Neural cell (in vitro differentiated cells): ENCODE results near the gene B2M. TPM values are rescaled to one million over a fixed set of nuclear protein-coding genes. Genes with fewer than 3 reads are reported as not detected.

Experiments
- H2AFZ ChIP-seq: fragments of 200-600, 300-800 bp; sonication (generic), shearing (Covaris generic); 2 replicates; pipeline ENCODE4 v1.6.0; 2014; ENCODE audit warnings: low read depth, mild to moderate bottlenecking, antibody characterized with exemption, low read length, moderate library complexity
- H3F3A ChIP-seq: fragments of 200-600 bp; shearing (Covaris generic); 2 replicates; pipeline ENCODE4 v1.6.1; 2016; ENCODE audit warnings: mild to moderate bottlenecking, moderate library complexity, mixed read lengths, antibody characterized with exemption, low read length; ENCODE audit not compliant: insufficient read depth, poor library complexity, severe bottlenecking
- H3K27ac ChIP-seq: fragments of 200-600, 300-800 bp; sonication (generic), shearing (Covaris generic); 2 replicates; pipeline ENCODE4 v1.5.1; 2014; ENCODE audit warnings: mild to moderate bottlenecking, low read length, moderate library complexity
- H3K27me3 ChIP-seq: fragments of 300-800, 200-600 bp; sonication (generic), shearing (Covaris generic); 2 replicates; pipeline ENCODE4 v1.6.0; 2014; ENCODE audit warnings: mild to moderate bottlenecking, low read depth, low read length, moderate library complexity; ENCODE audit not compliant: insufficient read depth
- H3K36me3 ChIP-seq: fragments of 300-800, 200-600 bp; sonication (generic), shearing (Covaris generic); 2 replicates; pipeline ENCODE4 v1.5.1; 2014; ENCODE audit warnings: mild to moderate bottlenecking, antibody characterized with exemption, low read length, moderate library complexity; ENCODE audit not compliant: insufficient read depth
- H3K4me2 ChIP-seq: fragments of 300-800, 200-600 bp; sonication (generic), shearing (Covaris generic); 2 replicates; pipeline ENCODE4 v1.6.0; 2014; ENCODE audit warnings: mild to moderate bottlenecking, low read length
- H3K4me3 ChIP-seq: fragments of 300-800, 200-600 bp; sonication (generic), shearing (Covaris generic); 2 replicates; pipeline ENCODE4 v1.5.1; 2014; ENCODE audit warnings: mild to moderate bottlenecking, low read length, moderate library complexity
- H3K79me2 ChIP-seq: fragments of 200-600 bp; shearing (Covaris generic); replicated peaks from 2 replicates; pipeline ENCODE4 v1.6.0; 2014; ENCODE audit warnings: mild to moderate bottlenecking, low read length, moderate library complexity; ENCODE audit not compliant: insufficient read depth
- H3K9ac ChIP-seq: fragments of 300-800, 200-600 bp; sonication (generic), shearing (Covaris generic); 2 replicates; pipeline ENCODE4 v1.6.1; 2016; ENCODE audit warnings: mild to moderate bottlenecking, low read length, mixed read lengths
- H3K9me2 ChIP-seq: fragments of 200-600 bp; shearing (Covaris generic); 2 replicates; pipeline ENCODE4 v1.6.1; 2016; ENCODE audit warnings: mild to moderate bottlenecking, low read length, mixed read lengths; ENCODE audit not compliant: insufficient read depth
- H3K9me3 ChIP-seq: fragments of 200-600, 300-800 bp; sonication (generic), shearing (Covaris generic); 2 replicates; pipeline ENCODE4 v1.6.1; 2016; ENCODE audit warnings: mild to moderate bottlenecking, mixed run types, low read length, moderate library complexity, mixed read lengths
- H4K20me1 ChIP-seq: fragments of 200-600 bp; shearing (Covaris generic); 2 replicates; pipeline ENCODE4 v1.6.1; 2016; ENCODE audit warnings: mild to moderate bottlenecking, mixed run types; ENCODE audit not compliant: insufficient read depth
- EP300 ChIP-seq: fragments of 450-650 bp; conservative IDR thresholded peaks from 2 replicates; pipeline ENCODE4 v1.6.1; 2014; ENCODE audit warnings: antibody characterized with exemption, mild to moderate bottlenecking, moderate library complexity; ENCODE audit not compliant: poor library complexity, severe bottlenecking
- EZH2 ChIP-seq: fragments of 200-600, 300-800 bp; shearing (Covaris generic), sonication (generic); IDR thresholded peaks from 2 replicates; pipeline ENCODE4 v1.6.1; 2014; ENCODE audit warnings: antibody characterized with exemption, low read length, borderline replicate concordance, mild to moderate bottlenecking; ENCODE audit not compliant: insufficient read depth, poor library complexity, severe bottlenecking
- MXI1 ChIP-seq: fragments of 450-650 bp; conservative IDR thresholded peaks from 2 replicates; pipeline ENCODE4 v1.6.1; 2014; ENCODE audit warnings: antibody characterized with exemption, mild to moderate bottlenecking; ENCODE audit not compliant: poor library complexity, severe bottlenecking
- POLR2AphosphoS5 ChIP-seq: IDR thresholded peaks from 2 replicates; pipeline ENCODE4 v1.6.1; 2012
- RAD21 ChIP-seq: fragments of 450-650 bp; conservative IDR thresholded peaks from 2 replicates; pipeline ENCODE4 v1.6.1; 2014; ENCODE audit warnings: antibody characterized with exemption, mild to moderate bottlenecking, moderate library complexity
- SMC3 ChIP-seq: fragments of 450-650 bp; conservative IDR thresholded peaks from 2 replicates; pipeline ENCODE4 v1.6.1; 2014; ENCODE audit warnings: antibody characterized with exemption, mild to moderate bottlenecking, moderate library complexity; ENCODE audit not compliant: poor library complexity
- TAF1 ChIP-seq: IDR thresholded peaks from 2 replicates; pipeline ENCODE4 v1.6.1; 2012; ENCODE audit warnings: low read depth
- polyA plus RNA-seq: library from polyadenylated mRNA; depleted of rRNA; stranded (reverse); fragments of >200 nt; gene quantifications from 2 replicates; pipeline ENCODE4 v1.2.3, GENCODE V29; 2014
- TF ChIP-seq, protein P1 (sequence below): IDR thresholded peaks from 2 replicates; pipeline ENCODE4 v1.6.1; 2012; ENCODE audit warnings: borderline replicate concordance
- TF ChIP-seq, protein P2 (sequence below): fragments of 450-650 bp; IDR thresholded peaks from 2 replicates; pipeline ENCODE4 v1.5.1; 2014; ENCODE audit warnings: antibody characterized with exemption, mild to moderate bottlenecking, moderate library complexity; ENCODE audit not compliant: poor library complexity, severe bottlenecking

Gene B2M
- polyA plus RNA-seq, 1 donor from 2014 or later: 15.6 TPM

- no peaks in the 10 kb centered on the region for H3F3A ChIP-seq
- no peaks in the 10 kb centered on the region for H3K79me2 ChIP-seq
- no peaks in the 10 kb centered on the region for H3K27me3 ChIP-seq
- no peak overlapping the region for H3K9ac ChIP-seq
- H3K4me2 ChIP-seq: no peak overlapping the region
- H3K4me3 ChIP-seq: no peak overlapping the region
- no peaks in the 10 kb centered on the region for H3K9me3 ChIP-seq
- H2AFZ ChIP-seq: no peak overlapping the region
- H3K9me2 ChIP-seq: no peaks in the 10 kb centered on the region
- no peaks in the 10 kb centered on the region for H4K20me1 ChIP-seq
- no peak overlapping the region for H3K27ac ChIP-seq
- no peak for TF ChIP-seq EZH2
- TF ChIP-seq TAF1: no peak
- no peak for TF ChIP-seq RAD21
- no peak for TF ChIP-seq SMC3
- TF ChIP-seq, protein P1, sequence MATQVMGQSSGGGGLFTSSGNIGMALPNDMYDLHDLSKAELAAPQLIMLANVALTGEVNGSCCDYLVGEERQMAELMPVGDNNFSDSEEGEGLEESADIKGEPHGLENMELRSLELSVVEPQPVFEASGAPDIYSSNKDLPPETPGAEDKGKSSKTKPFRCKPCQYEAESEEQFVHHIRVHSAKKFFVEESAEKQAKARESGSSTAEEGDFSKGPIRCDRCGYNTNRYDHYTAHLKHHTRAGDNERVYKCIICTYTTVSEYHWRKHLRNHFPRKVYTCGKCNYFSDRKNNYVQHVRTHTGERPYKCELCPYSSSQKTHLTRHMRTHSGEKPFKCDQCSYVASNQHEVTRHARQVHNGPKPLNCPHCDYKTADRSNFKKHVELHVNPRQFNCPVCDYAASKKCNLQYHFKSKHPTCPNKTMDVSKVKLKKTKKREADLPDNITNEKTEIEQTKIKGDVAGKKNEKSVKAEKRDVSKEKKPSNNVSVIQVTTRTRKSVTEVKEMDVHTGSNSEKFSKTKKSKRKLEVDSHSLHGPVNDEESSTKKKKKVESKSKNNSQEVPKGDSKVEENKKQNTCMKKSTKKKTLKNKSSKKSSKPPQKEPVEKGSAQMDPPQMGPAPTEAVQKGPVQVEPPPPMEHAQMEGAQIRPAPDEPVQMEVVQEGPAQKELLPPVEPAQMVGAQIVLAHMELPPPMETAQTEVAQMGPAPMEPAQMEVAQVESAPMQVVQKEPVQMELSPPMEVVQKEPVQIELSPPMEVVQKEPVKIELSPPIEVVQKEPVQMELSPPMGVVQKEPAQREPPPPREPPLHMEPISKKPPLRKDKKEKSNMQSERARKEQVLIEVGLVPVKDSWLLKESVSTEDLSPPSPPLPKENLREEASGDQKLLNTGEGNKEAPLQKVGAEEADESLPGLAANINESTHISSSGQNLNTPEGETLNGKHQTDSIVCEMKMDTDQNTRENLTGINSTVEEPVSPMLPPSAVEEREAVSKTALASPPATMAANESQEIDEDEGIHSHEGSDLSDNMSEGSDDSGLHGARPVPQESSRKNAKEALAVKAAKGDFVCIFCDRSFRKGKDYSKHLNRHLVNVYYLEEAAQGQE: no peak
- no peak for TF ChIP-seq EP300
- TF ChIP-seq POLR2AphosphoS5: no peak
- TF ChIP-seq, protein P2, sequence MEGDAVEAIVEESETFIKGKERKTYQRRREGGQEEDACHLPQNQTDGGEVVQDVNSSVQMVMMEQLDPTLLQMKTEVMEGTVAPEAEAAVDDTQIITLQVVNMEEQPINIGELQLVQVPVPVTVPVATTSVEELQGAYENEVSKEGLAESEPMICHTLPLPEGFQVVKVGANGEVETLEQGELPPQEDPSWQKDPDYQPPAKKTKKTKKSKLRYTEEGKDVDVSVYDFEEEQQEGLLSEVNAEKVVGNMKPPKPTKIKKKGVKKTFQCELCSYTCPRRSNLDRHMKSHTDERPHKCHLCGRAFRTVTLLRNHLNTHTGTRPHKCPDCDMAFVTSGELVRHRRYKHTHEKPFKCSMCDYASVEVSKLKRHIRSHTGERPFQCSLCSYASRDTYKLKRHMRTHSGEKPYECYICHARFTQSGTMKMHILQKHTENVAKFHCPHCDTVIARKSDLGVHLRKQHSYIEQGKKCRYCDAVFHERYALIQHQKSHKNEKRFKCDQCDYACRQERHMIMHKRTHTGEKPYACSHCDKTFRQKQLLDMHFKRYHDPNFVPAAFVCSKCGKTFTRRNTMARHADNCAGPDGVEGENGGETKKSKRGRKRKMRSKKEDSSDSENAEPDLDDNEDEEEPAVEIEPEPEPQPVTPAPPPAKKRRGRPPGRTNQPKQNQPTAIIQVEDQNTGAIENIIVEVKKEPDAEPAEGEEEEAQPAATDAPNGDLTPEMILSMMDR: no peak
- TF ChIP-seq MXI1: no peak
- H3K36me3 ChIP-seq: no peaks in the 10 kb centered on the region
These were observed 34.6 kb upstream of the B2M start for GRCh38 chr15:44676676-44677075.

- no peak overlapping the region for H3K9ac ChIP-seq
These were observed 29.1 kb upstream of the B2M start for GRCh38 chr15:44682211-44682610.

More at GRCh38 chr15:44682211-44682610, 29.1 kb upstream of the B2M start:
- H3K36me3 ChIP-seq: no peaks in the 10 kb centered on the region
- no peaks in the 10 kb centered on the region for H3F3A ChIP-seq
- no peaks in the 10 kb centered on the region for H3K79me2 ChIP-seq
- H3K4me2 ChIP-seq: no peak overlapping the region
- no peak for TF ChIP-seq POLR2AphosphoS5
- TF ChIP-seq EZH2: no peak
- TF ChIP-seq, protein P1: no peak
- TF ChIP-seq SMC3: no peak
- no peak for TF ChIP-seq MXI1
- no peak for TF ChIP-seq RAD21
- TF ChIP-seq TAF1: no peak
- TF ChIP-seq, protein P2: no peak
- TF ChIP-seq EP300: no peak
- H3K4me3 ChIP-seq: no peak overlapping the region
- no peaks in the 10 kb centered on the region for H3K9me3 ChIP-seq
- no peak overlapping the region for H3K27ac ChIP-seq
- H3K9me2 ChIP-seq: no peaks in the 10 kb centered on the region
- no peaks in the 10 kb centered on the region for H4K20me1 ChIP-seq
- no peak overlapping the region for H2AFZ ChIP-seq
- no peaks in the 10 kb centered on the region for H3K27me3 ChIP-seq
